G401 (cell line): ENCODE data around the gene CETN1. TPM values are rescaled to one million over a fixed set of nuclear protein-coding genes. Genes with fewer than 3 reads are reported as not detected.

Source experiments
- DNase-seq: peaks from one replicate; pipeline ENCODE4 v3.0.0-alpha.2; 2015; ENCODE audit warnings: low spot score
- in situ Hi-C: cut with HindIII; loops from 2 replicates; pipeline ENCODE4 v1.10.0; 2016; ENCODE audit warnings: low sequenced_read_pairs, mixed read lengths
- total RNA-seq: library from RNA; depleted of rRNA; stranded (reverse); fragments of >200 nt; shearing (Covaris generic); gene quantifications from 2 replicates; pipeline ENCODE4 v1.2.3, GENCODE V29; 2014

Gene CETN1
- total RNA-seq, 1 experiment from 2014 or later: not detected

DNA sequence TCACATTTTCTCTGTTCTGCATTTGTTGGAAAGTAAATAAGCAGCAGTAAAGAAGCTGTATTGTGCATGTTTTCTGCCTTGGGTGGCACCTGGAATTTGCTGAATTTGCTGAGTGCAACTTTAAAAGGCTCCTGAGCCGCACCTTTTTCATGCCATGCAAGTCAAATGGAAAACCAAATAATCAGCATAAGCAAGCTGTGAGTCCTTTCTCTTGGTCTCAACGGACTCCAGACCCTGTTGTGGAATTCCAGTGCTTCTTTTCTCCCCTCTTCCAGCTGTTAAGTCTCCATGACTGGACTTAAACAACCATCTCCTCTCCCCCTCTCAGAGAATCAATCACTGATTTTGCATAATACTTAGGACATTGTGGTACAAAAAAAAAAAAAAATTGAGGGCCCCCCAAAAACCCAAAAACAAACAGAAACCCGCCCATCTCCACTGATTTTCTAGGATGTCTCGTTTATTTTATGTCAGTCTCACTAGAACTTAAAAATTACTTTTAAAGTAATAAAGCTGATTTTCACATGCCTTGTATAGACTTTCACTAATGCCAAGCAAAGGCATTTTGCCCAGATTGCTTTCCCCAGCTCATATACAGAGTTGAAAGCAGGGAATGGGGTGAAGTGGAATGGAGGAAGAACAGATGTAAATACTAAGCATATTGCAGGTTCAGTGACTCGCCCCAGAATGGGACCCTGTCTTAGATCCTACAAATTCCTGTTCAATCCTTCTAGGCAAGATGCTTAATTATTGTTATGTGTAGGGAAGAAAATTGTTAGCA lies 5.1 kb upstream of the CETN1 start:
- in situ Hi-C loops: no loop called here
- no peak for DNase-seq

DNA sequence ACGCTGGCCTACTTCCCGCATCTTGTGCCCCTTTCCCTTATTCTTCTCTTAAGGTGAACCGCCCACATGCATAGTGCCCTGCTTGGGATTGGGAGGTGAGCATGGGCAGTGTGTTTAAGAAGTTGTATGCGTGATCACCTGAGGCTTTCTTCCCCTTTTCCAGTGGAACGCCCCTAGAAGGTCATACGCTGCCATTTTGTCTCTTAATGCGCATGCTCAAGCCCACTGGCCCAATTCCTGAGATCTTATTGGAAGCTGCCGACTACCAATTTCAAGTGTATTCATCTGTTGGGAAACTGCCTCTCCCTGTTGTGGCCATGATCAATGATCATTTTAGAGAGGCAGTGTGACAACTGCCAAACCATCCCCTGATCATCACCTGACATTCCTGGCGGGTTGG lies 3.3 kb upstream of the CETN1 start:
- in situ Hi-C loops: no loop called here

GRCh38 chr18:577643-578375 lies 2.4 kb upstream of the CETN1 start:
- in situ Hi-C loops: no loop called here
- no peak for DNase-seq

More for the DNA sequence above, 3.3 kb upstream of the CETN1 start:
- no peak for DNase-seq

- in situ Hi-C loops: no loop called here
- DNase-seq: no peak
Observed at GRCh38 chr18:579238-579637, 942 bp upstream of the CETN1 start.

- in situ Hi-C loops: no loop called here
Observed at GRCh38 chr18:581096-581495, 916 bp downstream of the CETN1 start.

DNA sequence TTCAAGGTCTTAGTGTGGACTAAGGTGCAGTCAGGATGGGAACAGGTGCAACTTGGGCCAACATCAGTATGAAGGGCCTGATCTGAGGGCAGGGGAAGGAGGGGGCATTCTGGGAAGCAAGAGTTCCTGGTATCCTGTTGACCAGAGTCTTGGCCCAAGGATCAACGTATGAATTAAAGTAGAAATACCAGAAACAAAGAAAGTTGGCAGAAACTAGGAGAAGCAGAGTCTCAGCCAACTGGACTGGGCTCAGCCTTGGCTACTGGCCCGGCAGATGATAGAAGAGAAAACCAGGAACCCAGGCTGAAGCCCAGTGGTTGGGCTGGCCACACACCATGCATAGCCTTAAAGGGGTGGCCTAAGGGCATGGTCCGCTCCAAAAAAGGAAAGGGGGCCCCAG lies 2.3 kb downstream of the CETN1 start:
- in situ Hi-C loops: no loop called here
- peak; percentile 16 for DNase-seq

More at GRCh38 chr18:581096-581495, 916 bp downstream of the CETN1 start:
- DNase-seq: no peak

- in situ Hi-C loops: no loop called here
- DNase-seq: no peak
Observed at GRCh38 chr18:595068-595467, 14.9 kb downstream of the CETN1 start.

GRCh38 chr18:595571-595970 lies 15.4 kb downstream of the CETN1 start:
- in situ Hi-C loops: no loop called here

GRCh38 chr18:596288-596881 lies 16.2 kb downstream of the CETN1 start:
- peak; percentile 67 for DNase-seq
- in situ Hi-C loops: no loop called here

More at GRCh38 chr18:595571-595970, 15.4 kb downstream of the CETN1 start:
- peak; percentile 6 for DNase-seq

- no peak for DNase-seq
- in situ Hi-C loops: no loop called here
Observed at GRCh38 chr18:598124-598589, 18.0 kb downstream of the CETN1 start.

GRCh38 chr18:600107-600506 lies 19.9 kb downstream of the CETN1 start:
- in situ Hi-C loops: no loop called here
- no peak for DNase-seq

DNA sequence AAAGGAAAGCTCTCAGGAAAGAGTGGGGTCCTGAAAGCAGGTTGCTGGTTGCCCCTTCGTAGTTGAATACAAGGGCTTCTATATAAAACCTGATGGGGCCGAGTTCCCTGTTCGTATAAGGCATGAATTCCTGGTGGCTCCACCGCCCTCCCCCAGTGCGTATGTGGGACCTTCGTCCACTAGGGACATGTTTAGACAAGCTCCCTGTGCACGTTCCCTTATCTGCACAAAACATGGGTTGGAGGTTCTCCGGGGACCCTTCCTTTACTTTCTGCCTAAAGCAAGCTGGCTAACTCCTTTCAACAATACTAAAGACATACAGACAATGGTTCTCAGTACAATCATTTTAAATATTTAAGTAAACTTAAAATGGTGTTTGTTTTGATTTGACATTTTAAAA lies 24.6 kb downstream of the CETN1 start:
- DNase-seq: no peak
- in situ Hi-C loops: no loop called here

GRCh38 chr18:607930-608329 lies 27.8 kb downstream of the CETN1 start:
- no peak for DNase-seq
- in situ Hi-C loops: no loop called here

- in situ Hi-C loops: no loop called here
Observed at GRCh38 chr18:610214-610928, 30.2 kb downstream of the CETN1 start.

DNA sequence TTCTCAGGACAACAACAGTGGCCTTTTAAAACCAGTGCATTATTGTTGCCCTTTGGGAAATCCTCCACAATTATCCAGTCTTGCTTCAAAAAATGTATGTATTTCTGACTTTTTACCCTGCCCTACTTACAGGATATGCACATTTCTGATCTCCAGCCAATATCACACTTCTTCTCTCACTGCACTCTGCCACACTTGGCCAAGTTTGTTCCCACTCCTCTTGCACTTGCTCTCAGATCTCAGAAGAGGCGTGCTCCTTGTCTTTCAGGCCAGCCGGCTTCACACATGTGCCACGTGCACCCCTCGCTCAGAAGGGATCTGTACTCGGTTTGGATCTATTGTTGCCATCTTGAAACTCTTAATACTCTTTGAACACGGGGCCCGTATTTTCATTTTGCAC lies 32.0 kb downstream of the CETN1 start:
- in situ Hi-C loops: no loop called here
- DNase-seq: no peak

More at GRCh38 chr18:610214-610928, 30.2 kb downstream of the CETN1 start:
- no peak for DNase-seq

DNA sequence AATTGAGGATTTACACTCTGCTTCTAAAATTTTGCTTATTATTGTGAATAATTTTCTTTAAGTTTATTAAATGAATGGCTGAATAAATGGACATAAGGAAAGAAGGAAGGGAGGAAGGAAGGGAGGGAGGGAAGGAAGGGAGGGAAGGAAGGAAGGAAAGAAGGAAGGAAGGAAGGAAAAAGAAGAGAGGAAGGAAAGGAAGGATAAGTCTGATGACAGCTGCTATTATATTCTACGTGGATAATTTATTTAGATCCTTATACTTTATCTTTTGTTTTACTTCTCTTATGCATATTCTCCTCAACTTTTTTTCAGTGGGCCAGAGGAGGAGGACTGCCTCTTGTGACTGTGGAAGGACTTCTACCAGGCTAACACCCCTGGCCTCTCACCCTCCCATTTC lies 34.0 kb downstream of the CETN1 start:
- in situ Hi-C loops: no loop called here
- DNase-seq: no peak

DNA sequence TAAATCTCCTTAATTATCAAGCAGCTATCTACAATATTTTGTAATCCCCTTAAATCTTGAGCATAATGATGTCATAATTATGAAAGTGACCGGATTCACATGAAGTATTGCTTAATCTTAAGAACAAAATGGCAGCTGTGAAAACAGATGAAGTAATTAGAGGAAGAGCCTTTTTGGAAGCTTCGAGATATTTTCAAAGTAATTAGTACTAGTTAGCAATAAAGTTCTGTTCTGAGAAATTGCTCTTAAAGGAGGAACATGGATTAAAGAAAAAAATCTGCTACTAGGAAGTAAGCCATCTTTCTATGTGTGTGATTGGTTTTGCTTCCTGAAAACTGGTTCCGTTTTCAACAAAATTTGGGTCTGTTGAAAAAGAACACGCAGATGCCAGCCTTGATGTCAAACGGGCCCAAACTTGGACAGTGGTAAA lies 34.9 kb downstream of the CETN1 start:
- in situ Hi-C loops: no loop called here
- DNase-seq: no peak

DNA sequence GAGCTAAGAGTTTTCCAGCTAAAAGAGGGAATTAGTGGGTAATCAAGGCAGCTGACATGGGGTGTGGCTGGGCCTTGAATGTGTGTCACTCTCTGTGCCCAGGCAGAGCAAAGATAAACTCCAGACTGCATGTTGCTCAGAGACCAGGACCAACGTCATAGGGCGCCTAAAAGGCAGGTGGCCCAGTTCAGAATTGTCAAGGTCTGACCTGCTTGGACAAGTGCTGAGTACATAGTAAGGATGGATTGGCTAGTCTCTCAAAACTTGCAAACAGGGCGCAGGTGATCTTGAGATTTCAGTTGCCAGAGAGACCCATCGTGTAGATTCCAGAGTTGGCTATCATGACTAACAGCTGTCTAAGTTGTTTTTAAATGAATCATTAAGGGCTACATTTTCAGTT lies 35.6 kb downstream of the CETN1 start:
- in situ Hi-C loops: no loop called here
- DNase-seq: no peak

GRCh38 chr18:616380-616995 lies 36.3 kb downstream of the CETN1 start:
- in situ Hi-C loops: no loop called here
- DNase-seq: peak; percentile 27
